ENCODE results near the gene OGG1.
A peak's percentile ranks its signal among the peaks of the same experiment; 100 is the strongest.

OGG1 gene

DNA sequence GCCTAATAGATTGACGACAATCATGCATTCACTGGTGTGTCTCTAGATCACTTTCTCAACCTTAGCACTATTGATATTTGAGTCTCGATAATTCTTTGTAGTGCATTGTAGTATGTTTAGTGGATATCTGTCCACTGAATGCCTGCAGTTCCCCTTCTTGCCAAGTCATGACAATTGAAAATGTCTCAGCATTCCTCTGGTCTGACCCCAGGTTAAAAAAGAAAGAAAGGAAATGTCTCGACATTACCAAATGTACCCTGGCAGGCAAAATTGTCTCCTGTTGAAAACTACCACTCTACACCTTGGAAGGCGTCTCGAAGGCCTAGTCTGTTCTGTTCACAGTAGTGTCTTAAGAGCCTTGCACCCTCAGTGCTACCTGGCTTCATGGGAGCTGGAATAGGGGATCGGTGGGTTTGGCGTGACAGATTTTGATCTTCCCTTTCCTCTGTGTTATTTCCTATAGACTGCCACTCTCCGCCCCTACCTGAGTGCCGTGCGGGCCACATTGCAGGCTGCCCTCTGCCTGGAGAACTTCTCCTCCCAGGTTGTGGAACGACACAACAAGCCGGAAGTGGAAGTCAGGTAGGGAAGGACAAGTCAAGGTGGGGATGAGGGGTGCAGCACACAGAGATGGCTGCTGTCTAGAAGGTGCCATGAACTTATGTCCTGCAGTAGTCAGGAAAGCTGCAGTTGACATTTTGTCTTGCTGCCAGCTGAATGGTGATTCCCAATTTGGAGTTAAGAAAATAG, 47.6 kb downstream of the OGG1 start:
- no peak overlapping the region for H3K4me3 ChIP-seq (ENCODE audit: low read depth, low read length)
- TF ChIP-seq, protein P1, sequence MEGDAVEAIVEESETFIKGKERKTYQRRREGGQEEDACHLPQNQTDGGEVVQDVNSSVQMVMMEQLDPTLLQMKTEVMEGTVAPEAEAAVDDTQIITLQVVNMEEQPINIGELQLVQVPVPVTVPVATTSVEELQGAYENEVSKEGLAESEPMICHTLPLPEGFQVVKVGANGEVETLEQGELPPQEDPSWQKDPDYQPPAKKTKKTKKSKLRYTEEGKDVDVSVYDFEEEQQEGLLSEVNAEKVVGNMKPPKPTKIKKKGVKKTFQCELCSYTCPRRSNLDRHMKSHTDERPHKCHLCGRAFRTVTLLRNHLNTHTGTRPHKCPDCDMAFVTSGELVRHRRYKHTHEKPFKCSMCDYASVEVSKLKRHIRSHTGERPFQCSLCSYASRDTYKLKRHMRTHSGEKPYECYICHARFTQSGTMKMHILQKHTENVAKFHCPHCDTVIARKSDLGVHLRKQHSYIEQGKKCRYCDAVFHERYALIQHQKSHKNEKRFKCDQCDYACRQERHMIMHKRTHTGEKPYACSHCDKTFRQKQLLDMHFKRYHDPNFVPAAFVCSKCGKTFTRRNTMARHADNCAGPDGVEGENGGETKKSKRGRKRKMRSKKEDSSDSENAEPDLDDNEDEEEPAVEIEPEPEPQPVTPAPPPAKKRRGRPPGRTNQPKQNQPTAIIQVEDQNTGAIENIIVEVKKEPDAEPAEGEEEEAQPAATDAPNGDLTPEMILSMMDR (IDR thresholded peaks at IDR 0.05; ENCODE audit: low read depth, low read length, missing control alignments), result no peak

DNA sequence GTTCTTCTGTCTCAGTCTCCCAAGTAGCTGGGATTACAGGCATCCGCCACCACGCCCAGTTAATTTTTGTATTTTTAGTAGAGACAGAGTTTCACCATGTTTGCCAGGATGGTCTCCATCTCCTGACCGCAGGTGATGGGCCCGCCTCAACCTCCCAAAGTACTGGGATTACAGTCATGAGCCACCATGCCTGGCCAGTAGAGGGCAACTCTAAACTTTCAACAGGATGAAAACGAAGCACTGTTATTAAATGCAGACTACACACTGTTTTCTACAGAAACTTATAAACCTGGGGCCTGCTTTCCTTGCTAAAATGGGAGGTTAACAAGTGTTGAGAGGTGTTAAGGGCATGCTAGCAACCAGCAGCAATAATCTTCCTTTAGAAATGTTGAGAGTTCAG, 50.8 kb downstream of the OGG1 start:
- no peak overlapping the region for H3K4me3 ChIP-seq (ENCODE audit: low read depth, low read length)
- TF ChIP-seq, protein P1 (IDR thresholded peaks at IDR 0.05; ENCODE audit: low read depth, low read length, missing control alignments), result peak; percentile 36
- no peak for DNase-seq (ENCODE audit: low read depth)

More for the DNA sequence above, 47.6 kb downstream of the OGG1 start:
- no peak for DNase-seq (ENCODE audit: low read depth)

DNA sequence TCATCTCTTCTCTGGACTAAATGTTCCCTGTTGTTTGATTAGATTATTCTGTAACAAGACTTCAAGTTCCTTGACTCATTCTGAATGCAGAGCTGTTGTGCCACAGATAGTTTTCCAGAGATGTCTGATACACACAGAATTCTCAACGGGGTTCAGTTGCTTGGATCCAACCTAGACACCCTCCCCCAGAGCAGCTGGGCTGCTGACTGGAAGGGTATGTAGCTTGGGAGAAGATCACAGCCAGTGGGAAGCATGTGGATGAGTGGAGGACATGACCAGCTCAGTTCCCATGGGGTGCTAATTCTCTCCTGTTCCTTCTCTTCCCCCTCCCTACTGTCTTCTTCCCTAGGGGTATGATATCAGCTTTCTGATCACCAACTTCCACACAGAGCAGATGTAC, 53.7 kb downstream of the OGG1 start:
- DNase-seq (ENCODE audit: low read depth), result no peak
- H3K4me3 ChIP-seq (ENCODE audit: low read depth, low read length), result no peak overlapping the region
- TF ChIP-seq, protein P1 (IDR thresholded peaks at IDR 0.05; ENCODE audit: low read depth, low read length, missing control alignments), result no peak

DNA sequence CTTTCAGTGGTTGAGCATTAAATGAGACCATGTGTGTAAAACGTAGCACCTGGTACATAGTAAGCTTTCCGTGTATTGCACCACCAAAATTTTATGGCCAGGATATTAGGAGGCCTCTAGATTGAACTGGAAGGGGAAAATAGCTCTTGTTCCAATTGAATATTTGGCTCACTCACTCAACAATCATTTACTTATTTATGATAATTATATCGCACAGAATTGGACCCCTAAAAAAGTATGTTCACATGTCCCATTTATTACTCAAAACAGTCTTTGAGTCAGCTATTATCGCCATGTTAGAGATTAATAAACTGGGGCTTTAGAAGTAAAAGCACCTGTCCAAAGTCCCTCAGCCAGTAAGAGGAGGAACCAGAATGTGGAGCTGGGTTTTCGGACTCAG, 55.2 kb downstream of the OGG1 start:
- no peak overlapping the region for H3K4me3 ChIP-seq (ENCODE audit: low read depth, low read length)
- TF ChIP-seq, protein P1 (IDR thresholded peaks at IDR 0.05; ENCODE audit: low read depth, low read length, missing control alignments), result no peak
- no peak for DNase-seq (ENCODE audit: low read depth)

DNA sequence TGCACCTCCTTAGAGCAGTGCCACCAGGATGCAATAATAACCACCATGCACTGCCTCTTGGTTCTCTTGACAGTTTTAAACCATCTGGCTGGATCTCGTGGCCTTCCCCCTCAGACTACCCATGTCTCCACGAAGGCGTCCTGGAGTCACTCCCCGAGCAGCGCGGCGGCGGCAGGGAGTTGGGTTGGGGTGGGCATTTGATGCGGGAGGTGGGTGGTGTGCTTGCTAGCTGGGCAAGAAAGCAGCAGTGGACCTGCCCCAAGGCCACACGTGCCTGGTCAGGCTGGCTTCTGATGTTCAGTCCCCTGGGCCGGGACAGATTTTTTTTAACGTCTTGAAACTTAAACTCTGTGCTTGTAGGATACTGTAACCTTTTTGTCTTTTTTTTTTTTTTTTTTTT, 56.4 kb downstream of the OGG1 start:
- TF ChIP-seq, protein P1 (IDR thresholded peaks at IDR 0.05; ENCODE audit: low read depth, low read length, missing control alignments), result no peak
- no peak overlapping the region for H3K4me3 ChIP-seq (ENCODE audit: low read depth, low read length)
- DNase-seq (ENCODE audit: low read depth), result no peak
